ENCODE results near the gene CCM2L.

Gene CCM2L

GRCh38 chr20:32059189-32059588, 49.0 kb downstream of the CCM2L start:
- TF ChIP-seq CTCF (IDR thresholded peaks at IDR 0.05; ENCODE audit: low read length) (no peak), EZH2 (IDR thresholded peaks at IDR 0.05; ENCODE audit: borderline replicate concordance, low read length) (no peak)
- peaks cover 15% of the 10 kb centered on the region for H3K27me3 ChIP-seq (ENCODE audit: insufficient read depth, low read length)
- H3K4me1 ChIP-seq (ENCODE audit: insufficient read depth, low read length, severe bottlenecking), result no peaks in the 10 kb centered on the region
- H3K79me2 ChIP-seq (ENCODE audit: insufficient read depth, low read length), result no peaks in the 10 kb centered on the region
- H3K27ac ChIP-seq (ENCODE audit: low read depth, low read length, poor library complexity, severe bottlenecking), result no peak overlapping the region
- no peak overlapping the region for H3K4me3 ChIP-seq (ENCODE audit: low read depth, low read length, poor library complexity, severe bottlenecking)
- H4K20me1 ChIP-seq (ENCODE audit: insufficient read depth, low read length), result no peaks in the 10 kb centered on the region
- no peak overlapping the region for H2AFZ ChIP-seq (ENCODE audit: low read length)
- H3K9me3 ChIP-seq (ENCODE audit: low read length), result no peaks in the 10 kb centered on the region
- H3K9me2 ChIP-seq (ENCODE audit: low read depth, low read length), result no peaks in the 10 kb centered on the region
- H3F3A ChIP-seq (ENCODE audit: insufficient read depth, low read length), result no peaks in the 10 kb centered on the region
- no peaks in the 10 kb centered on the region for H3K36me3 ChIP-seq (ENCODE audit: insufficient read depth, low read length)
- no peak overlapping the region for H3K4me2 ChIP-seq (ENCODE audit: low read length)
- H3K9ac ChIP-seq (ENCODE audit: low read length), result no peak overlapping the region

GRCh38 chr20:32062776-32063170, 52.5 kb downstream of the CCM2L start:
- Histone ChIP-seq H3K9ac (ENCODE audit: low read length) (no peak overlapping the region), H3K9me3 (ENCODE audit: low read length) (no peaks in the 10 kb centered on the region), H3F3A (ENCODE audit: insufficient read depth, low read length) (no peaks in the 10 kb centered on the region), H3K9me2 (ENCODE audit: low read depth, low read length) (no peaks in the 10 kb centered on the region), H2AFZ (ENCODE audit: low read length) (no peak overlapping the region), H4K20me1 (ENCODE audit: insufficient read depth, low read length) (no peaks in the 10 kb centered on the region), H3K4me2 (ENCODE audit: low read length) (no peak overlapping the region), H3K4me1 (ENCODE audit: insufficient read depth, low read length, severe bottlenecking) (no peaks in the 10 kb centered on the region), H3K4me3 (ENCODE audit: low read depth, low read length, poor library complexity, severe bottlenecking) (no peak overlapping the region), H3K79me2 (ENCODE audit: insufficient read depth, low read length) (no peaks in the 10 kb centered on the region), H3K36me3 (ENCODE audit: insufficient read depth, low read length) (no peaks in the 10 kb centered on the region), H3K27me3 (ENCODE audit: insufficient read depth, low read length) (peaks cover 8% of the 10 kb centered on the region), H3K27ac (ENCODE audit: low read depth, low read length, poor library complexity, severe bottlenecking) (no peak overlapping the region)
- TF ChIP-seq EZH2 (IDR thresholded peaks at IDR 0.05; ENCODE audit: borderline replicate concordance, low read length) (no peak), CTCF (IDR thresholded peaks at IDR 0.05; ENCODE audit: low read length) (no peak)

GRCh38 chr20:32063695-32064094, 53.5 kb downstream of the CCM2L start:
- no peak for TF ChIP-seq CTCF (IDR thresholded peaks at IDR 0.05; ENCODE audit: low read length)
- no peak for TF ChIP-seq EZH2 (IDR thresholded peaks at IDR 0.05; ENCODE audit: borderline replicate concordance, low read length)
- Histone ChIP-seq H3K79me2 (ENCODE audit: insufficient read depth, low read length) (no peaks in the 10 kb centered on the region), H3K27ac (ENCODE audit: low read depth, low read length, poor library complexity, severe bottlenecking) (no peak overlapping the region), H3K36me3 (ENCODE audit: insufficient read depth, low read length) (no peaks in the 10 kb centered on the region), H3K4me1 (ENCODE audit: insufficient read depth, low read length, severe bottlenecking) (no peaks in the 10 kb centered on the region), H3K4me3 (ENCODE audit: low read depth, low read length, poor library complexity, severe bottlenecking) (no peak overlapping the region), H3K9me3 (ENCODE audit: low read length) (no peaks in the 10 kb centered on the region), H2AFZ (ENCODE audit: low read length) (no peak overlapping the region), H3F3A (ENCODE audit: insufficient read depth, low read length) (no peaks in the 10 kb centered on the region), H4K20me1 (ENCODE audit: insufficient read depth, low read length) (no peaks in the 10 kb centered on the region), H3K27me3 (ENCODE audit: insufficient read depth, low read length) (peaks cover 8% of the 10 kb centered on the region), H3K9ac (ENCODE audit: low read length) (no peak overlapping the region), H3K4me2 (ENCODE audit: low read length) (no peak overlapping the region), H3K9me2 (ENCODE audit: low read depth, low read length) (no peaks in the 10 kb centered on the region)

Measured in OCI-LY1 (cell line).